ENCODE results near the gene SLC39A8.
A peak's percentile ranks its signal among the peaks of the same experiment; 100 is the strongest.
"Not testable (repeated sequence)": the region's sequence is repeated elsewhere in the genome, so short reads cannot be mapped to it uniquely, and the experiment has no call there.

Gene SLC39A8

GRCh38 chr4:102344954-102345794 is at the start of gene SLC39A8:
SLC39A8 (minus strand) TSS chr4:102345482; CDS start chr4:102344662, 820 bp downstream.
- peaks cover 30% of the 10 kb centered on the region for H3K4me1 ChIP-seq (ENCODE audit: insufficient read depth, low read length)
- no peaks in the 10 kb centered on the region for H3K36me3 ChIP-seq (ENCODE audit: insufficient read depth, low read length)
- H3K9ac ChIP-seq (ENCODE audit: low read depth, low read length): peak within 1 kb of the TSS; percentile 68
- no peaks in the 10 kb centered on the region for H3K9me3 ChIP-seq (ENCODE audit: control insufficient read depth, insufficient read depth, low read length)

- no peaks in the 10 kb centered on the region for H3K36me3 ChIP-seq (ENCODE audit: insufficient read depth, low read length)
- peaks cover 30% of the 10 kb centered on the region; the same call in 1 of the 2 replicates for H3K4me1 ChIP-seq (ENCODE audit: insufficient read depth, low read length)
- no peaks in the 10 kb centered on the region for H3K9me3 ChIP-seq (ENCODE audit: control insufficient read depth, insufficient read depth, low read length)
- H3K9ac ChIP-seq (ENCODE audit: low read depth, low read length): peak overlapping the region; percentile 5; the same call in 1 of the 2 replicates
These were observed 46.9 kb upstream of the SLC39A8 start for GRCh38 chr4:102392033-102392744.

GRCh38 chr4:102390438-102390837 is 45.2 kb upstream of the SLC39A8 start:
- no peak overlapping the region for H3K9ac ChIP-seq (ENCODE audit: low read depth, low read length)
- H3K36me3 ChIP-seq (ENCODE audit: insufficient read depth, low read length): no peaks in the 10 kb centered on the region
- no peaks in the 10 kb centered on the region for H3K9me3 ChIP-seq (ENCODE audit: control insufficient read depth, insufficient read depth, low read length)
- H3K4me1 ChIP-seq (ENCODE audit: insufficient read depth, low read length): peaks cover 30% of the 10 kb centered on the region; the same call in 1 of the 2 replicates

- H3K9me3 ChIP-seq (ENCODE audit: control insufficient read depth, insufficient read depth, low read length): no peaks in the 10 kb centered on the region
- no peak overlapping the region for H3K9ac ChIP-seq (ENCODE audit: low read depth, low read length)
- peaks cover 30% of the 10 kb centered on the region; the same call in 1 of the 2 replicates for H3K4me1 ChIP-seq (ENCODE audit: insufficient read depth, low read length)
- no peaks in the 10 kb centered on the region for H3K36me3 ChIP-seq (ENCODE audit: insufficient read depth, low read length)
These were observed 43.3 kb upstream of the SLC39A8 start for GRCh38 chr4:102388611-102389010.

GRCh38 chr4:102387552-102388150 is 42.4 kb upstream of the SLC39A8 start:
- no peaks in the 10 kb centered on the region for H3K36me3 ChIP-seq (ENCODE audit: insufficient read depth, low read length)
- no peaks in the 10 kb centered on the region for H3K9me3 ChIP-seq (ENCODE audit: control insufficient read depth, insufficient read depth, low read length)
- no peak overlapping the region for H3K9ac ChIP-seq (ENCODE audit: low read depth, low read length)
- peaks cover 23% of the 10 kb centered on the region; the same call in 1 of the 2 replicates for H3K4me1 ChIP-seq (ENCODE audit: insufficient read depth, low read length)

- Histone ChIP-seq H3K9ac (ENCODE audit: low read depth, low read length) (no peak overlapping the region), H3K9me3 (ENCODE audit: control insufficient read depth, insufficient read depth, low read length) (no peaks in the 10 kb centered on the region)
These were observed 41.7 kb upstream of the SLC39A8 start for GRCh38 chr4:102386966-102387365.

GRCh38 chr4:102380253-102380652 is 35.0 kb upstream of the SLC39A8 start:
- H3K36me3 ChIP-seq (ENCODE audit: insufficient read depth, low read length); H3K4me1 ChIP-seq (ENCODE audit: insufficient read depth, low read length); H3K9me3 ChIP-seq (ENCODE audit: control insufficient read depth, insufficient read depth, low read length); H3K9ac ChIP-seq (ENCODE audit: low read depth, low read length): not testable (repeated sequence)

More at GRCh38 chr4:102386966-102387365, 41.7 kb upstream of the SLC39A8 start:
- H3K4me1 ChIP-seq (ENCODE audit: insufficient read depth, low read length): peaks cover 17% of the 10 kb centered on the region; the same call in 1 of the 2 replicates
- no peaks in the 10 kb centered on the region for H3K36me3 ChIP-seq (ENCODE audit: insufficient read depth, low read length)

GRCh38 chr4:102362922-102363432 is 17.7 kb upstream of the SLC39A8 start:
- H3K9ac ChIP-seq (ENCODE audit: low read depth, low read length): no peak overlapping the region
- H3K9me3 ChIP-seq (ENCODE audit: control insufficient read depth, insufficient read depth, low read length): no peaks in the 10 kb centered on the region
- peaks cover 6% of the 10 kb centered on the region; the same call in 1 of the 2 replicates for H3K4me1 ChIP-seq (ENCODE audit: insufficient read depth, low read length)

GRCh38 chr4:102358128-102358527 is 12.8 kb upstream of the SLC39A8 start:
- Histone ChIP-seq H3K4me1 (ENCODE audit: insufficient read depth, low read length) (peaks cover 2% of the 10 kb centered on the region; the same call in 1 of the 2 replicates), H3K9me3 (ENCODE audit: control insufficient read depth, insufficient read depth, low read length) (no peaks in the 10 kb centered on the region), H3K36me3 (ENCODE audit: insufficient read depth, low read length) (no peaks in the 10 kb centered on the region), H3K9ac (ENCODE audit: low read depth, low read length) (no peak overlapping the region)

More at GRCh38 chr4:102362922-102363432, 17.7 kb upstream of the SLC39A8 start:
- no peaks in the 10 kb centered on the region for H3K36me3 ChIP-seq (ENCODE audit: insufficient read depth, low read length)

- not testable (repeated sequence) for H3K36me3 ChIP-seq (ENCODE audit: insufficient read depth, low read length); H3K4me1 ChIP-seq (ENCODE audit: insufficient read depth, low read length); H3K9me3 ChIP-seq (ENCODE audit: control insufficient read depth, insufficient read depth, low read length); H3K9ac ChIP-seq (ENCODE audit: low read depth, low read length)
These were observed 12.4 kb upstream of the SLC39A8 start for GRCh38 chr4:102357637-102358036.

GRCh38 chr4:102356562-102357202 is 11.4 kb upstream of the SLC39A8 start:
- Histone ChIP-seq H3K4me1 (ENCODE audit: insufficient read depth, low read length) (no peaks in the 10 kb centered on the region; the same call in 1 of the 2 replicates), H3K36me3 (ENCODE audit: insufficient read depth, low read length) (no peaks in the 10 kb centered on the region), H3K9me3 (ENCODE audit: control insufficient read depth, insufficient read depth, low read length) (no peaks in the 10 kb centered on the region), H3K9ac (ENCODE audit: low read depth, low read length) (no peak overlapping the region)

- Histone ChIP-seq H3K4me1 (ENCODE audit: insufficient read depth, low read length) (no peaks in the 10 kb centered on the region), H3K36me3 (ENCODE audit: insufficient read depth, low read length) (no peaks in the 10 kb centered on the region), H3K9ac (ENCODE audit: low read depth, low read length) (no peak overlapping the region), H3K9me3 (ENCODE audit: control insufficient read depth, insufficient read depth, low read length) (no peaks in the 10 kb centered on the region)
These were observed 10.5 kb upstream of the SLC39A8 start for GRCh38 chr4:102355748-102356147.

- H3K36me3 ChIP-seq (ENCODE audit: insufficient read depth, low read length): no peaks in the 10 kb centered on the region
- H3K9ac ChIP-seq (ENCODE audit: low read depth, low read length): no peak overlapping the region
- H3K9me3 ChIP-seq (ENCODE audit: control insufficient read depth, insufficient read depth, low read length): no peaks in the 10 kb centered on the region
- H3K4me1 ChIP-seq (ENCODE audit: insufficient read depth, low read length): no peaks in the 10 kb centered on the region
These were observed 9.6 kb upstream of the SLC39A8 start for GRCh38 chr4:102354671-102355454.

All from ES-I3 (cell line).